ENCODE results near the gene LTBP1. TPM values are rescaled to one million over a fixed set of nuclear protein-coding genes. Genes with fewer than 3 reads are reported as not detected.

LTBP1 gene
- total RNA-seq, 1 donor from 2014 or later, result 43.9 TPM

- H3K4me3 ChIP-seq (ENCODE audit: low read depth, low read length), result no peak overlapping the region
- DNase-seq (ENCODE audit: low read depth), result no peak
- TF ChIP-seq, protein P1, sequence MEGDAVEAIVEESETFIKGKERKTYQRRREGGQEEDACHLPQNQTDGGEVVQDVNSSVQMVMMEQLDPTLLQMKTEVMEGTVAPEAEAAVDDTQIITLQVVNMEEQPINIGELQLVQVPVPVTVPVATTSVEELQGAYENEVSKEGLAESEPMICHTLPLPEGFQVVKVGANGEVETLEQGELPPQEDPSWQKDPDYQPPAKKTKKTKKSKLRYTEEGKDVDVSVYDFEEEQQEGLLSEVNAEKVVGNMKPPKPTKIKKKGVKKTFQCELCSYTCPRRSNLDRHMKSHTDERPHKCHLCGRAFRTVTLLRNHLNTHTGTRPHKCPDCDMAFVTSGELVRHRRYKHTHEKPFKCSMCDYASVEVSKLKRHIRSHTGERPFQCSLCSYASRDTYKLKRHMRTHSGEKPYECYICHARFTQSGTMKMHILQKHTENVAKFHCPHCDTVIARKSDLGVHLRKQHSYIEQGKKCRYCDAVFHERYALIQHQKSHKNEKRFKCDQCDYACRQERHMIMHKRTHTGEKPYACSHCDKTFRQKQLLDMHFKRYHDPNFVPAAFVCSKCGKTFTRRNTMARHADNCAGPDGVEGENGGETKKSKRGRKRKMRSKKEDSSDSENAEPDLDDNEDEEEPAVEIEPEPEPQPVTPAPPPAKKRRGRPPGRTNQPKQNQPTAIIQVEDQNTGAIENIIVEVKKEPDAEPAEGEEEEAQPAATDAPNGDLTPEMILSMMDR (conservative IDR thresholded peaks at IDR 0.05; ENCODE audit: low read depth, low read length), result no peak
Measured at GRCh38 chr2:33190393-33190937, 243.7 kb downstream of the LTBP1 start.

DNA sequence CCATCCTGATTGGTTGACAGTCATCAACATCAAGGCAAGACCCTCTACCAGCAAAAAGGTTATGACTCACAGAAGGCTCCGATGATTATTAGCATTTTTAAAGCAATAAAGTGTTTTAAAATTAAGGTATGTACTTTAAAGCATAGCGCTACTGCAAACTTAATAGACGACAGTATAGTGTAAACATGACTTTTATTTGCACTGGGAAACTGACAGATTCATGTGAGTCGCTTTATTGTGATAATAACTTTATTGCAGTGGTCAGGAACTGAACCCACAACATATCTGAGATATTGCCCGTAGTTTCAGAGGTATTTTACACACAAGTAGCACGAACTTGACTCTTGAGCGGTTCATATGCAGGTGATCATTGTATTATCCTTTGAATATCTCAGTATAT lies 249.1 kb downstream of the LTBP1 start:
- no peak overlapping the region for H3K4me3 ChIP-seq (ENCODE audit: low read depth, low read length)
- TF ChIP-seq, protein P1 (conservative IDR thresholded peaks at IDR 0.05; ENCODE audit: low read depth, low read length), result no peak
- DNase-seq (ENCODE audit: low read depth), result no peak

- TF ChIP-seq, protein P1 (conservative IDR thresholded peaks at IDR 0.05; ENCODE audit: low read depth, low read length), result no peak
- H3K4me3 ChIP-seq (ENCODE audit: low read depth, low read length), result no peak overlapping the region
- DNase-seq (ENCODE audit: low read depth), result no peak
Measured at GRCh38 chr2:33196700-33197099, 249.9 kb downstream of the LTBP1 start.

DNA sequence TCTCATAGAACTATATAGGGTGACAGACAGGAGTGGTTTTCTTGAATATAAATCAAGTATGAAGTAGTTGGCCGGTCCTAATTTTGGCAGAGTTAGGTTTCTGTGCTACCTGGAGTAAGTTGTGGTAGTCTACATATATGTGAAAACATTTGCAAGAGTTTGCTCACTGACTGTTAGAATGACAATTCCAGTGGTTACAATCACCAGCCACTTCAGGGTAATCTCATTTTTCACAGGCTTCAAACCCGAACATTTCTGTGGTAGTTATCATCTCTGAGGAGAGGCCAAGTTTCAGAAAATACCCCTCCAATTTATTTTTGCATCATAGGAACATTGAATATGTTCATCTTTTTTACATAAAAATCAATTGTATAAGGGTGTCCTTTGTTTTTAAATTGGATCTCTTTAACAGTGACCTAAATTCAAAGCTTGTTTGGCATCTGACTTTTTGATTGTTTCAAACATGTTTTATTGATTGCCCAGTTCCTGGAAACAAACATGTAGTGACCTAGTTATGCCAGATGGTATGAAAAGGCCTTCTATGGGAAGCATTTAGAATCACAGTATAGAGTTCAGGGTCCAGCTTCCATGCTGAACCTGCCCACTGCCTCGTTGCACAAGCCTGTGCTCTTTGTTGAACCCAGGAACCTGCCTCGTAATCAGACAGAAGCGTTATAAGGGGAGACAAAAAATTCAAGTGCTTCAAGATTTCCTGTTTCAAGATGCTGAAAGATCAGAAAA lies 250.6 kb downstream of the LTBP1 start:
- DNase-seq (ENCODE audit: low read depth), result no peak
- TF ChIP-seq, protein P1 (conservative IDR thresholded peaks at IDR 0.05; ENCODE audit: low read depth, low read length), result no peak
- H3K4me3 ChIP-seq (ENCODE audit: low read depth, low read length), result no peak overlapping the region

GRCh38 chr2:33202641-33203522 lies 256.1 kb downstream of the LTBP1 start:
- TF ChIP-seq, protein P1 (conservative IDR thresholded peaks at IDR 0.05; ENCODE audit: low read depth, low read length), result no peak
- H3K4me3 ChIP-seq (ENCODE audit: low read depth, low read length), result no peak overlapping the region
- DNase-seq (ENCODE audit: low read depth), result no peak

GRCh38 chr2:33204945-33205344 lies 258.2 kb downstream of the LTBP1 start:
- H3K4me3 ChIP-seq (ENCODE audit: low read depth, low read length), result no peak overlapping the region
- TF ChIP-seq, protein P1 (conservative IDR thresholded peaks at IDR 0.05; ENCODE audit: low read depth, low read length), result no peak
- no peak for DNase-seq (ENCODE audit: low read depth)
